HUES6 (cell line): ENCODE measurements around the gene ZG16.

Experiments used
- H3K27ac ChIP-seq: 2 replicates; pipeline ENCODE4 v1.7.0; 2013; ENCODE audit warnings: low read depth, mild to moderate bottlenecking, low read length, inconsistent platforms
- H3K27me3 ChIP-seq: 2 replicates; pipeline ENCODE4 v1.6.1; 2013; ENCODE audit warnings: low read length; ENCODE audit not compliant: control insufficient read depth, insufficient read depth
- H3K36me3 ChIP-seq: 2 replicates; pipeline ENCODE4 v1.6.1; 2013; ENCODE audit warnings: low read length; ENCODE audit not compliant: control insufficient read depth, insufficient read depth
- H3K4me1 ChIP-seq: 2 replicates; pipeline ENCODE4 v1.6.1; 2013; ENCODE audit warnings: low read length; ENCODE audit not compliant: control insufficient read depth, insufficient read depth
- H3K4me3 ChIP-seq: 2 replicates; pipeline ENCODE4 v1.5.1; 2013; ENCODE audit warnings: low read depth, low read length
- H3K9ac ChIP-seq: one replicate; pipeline ENCODE4 v1.6.1; 2013; ENCODE audit warnings: mild to moderate bottlenecking, low read length
- H3K9me3 ChIP-seq: 2 replicates; pipeline ENCODE4 v1.6.1; 2013; ENCODE audit warnings: low read depth, low read length; ENCODE audit not compliant: control insufficient read depth, insufficient read depth

Gene ZG16

GRCh38 chr16:29805232-29806098 lies 27.4 kb downstream of the ZG16 start:
- H3K9ac ChIP-seq = peak overlapping the region; percentile 85
- H3K9me3 ChIP-seq = no peaks in the 10 kb centered on the region
- H3K27me3 ChIP-seq = no peaks in the 10 kb centered on the region
- peak overlapping the region; percentile 85 for H3K27ac ChIP-seq
- H3K4me3 ChIP-seq = peak overlapping the region; percentile 79
- peaks cover 37% of the 10 kb centered on the region for H3K4me1 ChIP-seq
- peaks cover 69% of the 10 kb centered on the region for H3K36me3 ChIP-seq

- H3K27me3 ChIP-seq = no peaks in the 10 kb centered on the region
- no peaks in the 10 kb centered on the region for H3K9me3 ChIP-seq
- H3K27ac ChIP-seq = peak within 1 kb of the TSS; percentile 85; the same call in 1 of the 2 replicates
- H3K36me3 ChIP-seq = peaks cover 63% of the 10 kb centered on the region
- H3K4me1 ChIP-seq = peaks cover 42% of the 10 kb centered on the region
- peak within 1 kb of the TSS; percentile 95 for H3K9ac ChIP-seq
- H3K4me3 ChIP-seq = peak within 1 kb of the TSS; percentile 79
Measured at GRCh38 chr16:29806099-29806579, 28.1 kb downstream of the ZG16 start, which contains the start of gene MAZ. TSS of gene MAZ (plus strand) at chr16:29806529. CDS start at chr16:29806702, 173 bp downstream.

GRCh38 chr16:29806641-29807425 lies 28.8 kb downstream of the ZG16 start:
- Histone ChIP-seq H3K4me1 (peaks cover 42% of the 10 kb centered on the region), H3K27ac (peak overlapping the region; percentile 63; the same call in 1 of the 2 replicates), H3K36me3 (peaks cover 56% of the 10 kb centered on the region)

GRCh38 chr16:29807426-29808218 lies 29.6 kb downstream of the ZG16 start:
- Histone ChIP-seq H3K27ac (peak overlapping the region; percentile 16; the same call in 1 of the 2 replicates), H3K36me3 (peaks cover 48% of the 10 kb centered on the region), H3K9ac (peak overlapping the region; percentile 95), H3K4me1 (peaks cover 43% of the 10 kb centered on the region), H3K9me3 (no peaks in the 10 kb centered on the region), H3K4me3 (peak overlapping the region; percentile 73), H3K27me3 (no peaks in the 10 kb centered on the region)

More at GRCh38 chr16:29806641-29807425, 28.8 kb downstream of the ZG16 start:
- no peaks in the 10 kb centered on the region for H3K9me3 ChIP-seq
- no peaks in the 10 kb centered on the region for H3K27me3 ChIP-seq
- peak overlapping the region; percentile 73 for H3K4me3 ChIP-seq
- peak overlapping the region; percentile 95 for H3K9ac ChIP-seq

GRCh38 chr16:29808219-29808900 lies 30.3 kb downstream of the ZG16 start:
- H3K27me3 ChIP-seq = no peaks in the 10 kb centered on the region
- peak overlapping the region; percentile 16; the same call in 1 of the 2 replicates for H3K27ac ChIP-seq
- H3K4me1 ChIP-seq = peaks cover 48% of the 10 kb centered on the region
- H3K4me3 ChIP-seq = peak overlapping the region; percentile 73
- H3K9ac ChIP-seq = peak overlapping the region; percentile 95
- H3K36me3 ChIP-seq = peaks cover 41% of the 10 kb centered on the region
- no peaks in the 10 kb centered on the region for H3K9me3 ChIP-seq

GRCh38 chr16:29809031-29809747 lies 31.1 kb downstream of the ZG16 start:
- Histone ChIP-seq H3K9me3 (no peaks in the 10 kb centered on the region), H3K27me3 (no peaks in the 10 kb centered on the region), H3K4me3 (peak overlapping the region; percentile 73), H3K4me1 (peaks cover 47% of the 10 kb centered on the region), H3K36me3 (peaks cover 32% of the 10 kb centered on the region), H3K27ac (no peak overlapping the region), H3K9ac (peak overlapping the region; percentile 53)

GRCh38 chr16:29809850-29810698 lies 32.0 kb downstream of the ZG16 start:
- Histone ChIP-seq H3K4me3 (peak overlapping the region; percentile 68), H3K9me3 (no peaks in the 10 kb centered on the region), H3K27ac (peak overlapping the region; percentile 26; the same call in 1 of the 2 replicates), H3K9ac (peak overlapping the region; percentile 35), H3K4me1 (peaks cover 48% of the 10 kb centered on the region), H3K27me3 (no peaks in the 10 kb centered on the region), H3K36me3 (peaks cover 27% of the 10 kb centered on the region)

GRCh38 chr16:29810699-29811169 lies 32.7 kb downstream of the ZG16 start:
- H3K27ac ChIP-seq = peak overlapping the region; percentile 26; the same call in 1 of the 2 replicates
- peaks cover 50% of the 10 kb centered on the region for H3K4me1 ChIP-seq
- H3K9ac ChIP-seq = peak overlapping the region; percentile 35
- peak overlapping the region; percentile 68 for H3K4me3 ChIP-seq
- peaks cover 27% of the 10 kb centered on the region for H3K36me3 ChIP-seq
- H3K27me3 ChIP-seq = no peaks in the 10 kb centered on the region
- no peaks in the 10 kb centered on the region for H3K9me3 ChIP-seq
